Neural cell (in vitro differentiated cells): ENCODE data around the gene PPM1H.
A peak's percentile ranks its signal among the peaks of the same experiment; 100 is the strongest.

Experiments
- CTCF ChIP-seq: fragments of 450-650 bp; IDR thresholded peaks from 2 replicates; pipeline ENCODE4 v1.5.1; 2014; ENCODE audit warnings: antibody characterized with exemption, mild to moderate bottlenecking, moderate library complexity; ENCODE audit not compliant: poor library complexity, severe bottlenecking
- EZH2 ChIP-seq: fragments of 200-600, 300-800 bp; shearing (Covaris generic), sonication (generic); IDR thresholded peaks from 2 replicates; pipeline ENCODE4 v1.6.1; 2014; ENCODE audit warnings: antibody characterized with exemption, low read length, borderline replicate concordance, mild to moderate bottlenecking; ENCODE audit not compliant: insufficient read depth, poor library complexity, severe bottlenecking
- POLR2AphosphoS5 ChIP-seq: IDR thresholded peaks from 2 replicates; pipeline ENCODE4 v1.6.1; 2012
- TAF1 ChIP-seq: IDR thresholded peaks from 2 replicates; pipeline ENCODE4 v1.6.1; 2012; ENCODE audit warnings: low read depth

GRCh38 chr12:62934239-62934798 is 631 bp downstream of the PPM1H start:
- peak; percentile 32 for TF ChIP-seq CTCF
- peak; percentile 36 for TF ChIP-seq POLR2AphosphoS5
- TF ChIP-seq TAF1, result no peak
- TF ChIP-seq EZH2, result no peak
